ENCODE results near the gene GLYATL2.
A peak's percentile ranks its signal among the peaks of the same experiment; 100 is the strongest.

GLYATL2 gene

GRCh38 chr11:58844361-58845005, at the start of gene GLYATL2:
TSS of gene GLYATL2 (minus strand) at chr11:58844704. CDS start at chr11:58839612, 5,092 bp downstream.
- DNase-seq, result no peak

GRCh38 chr11:58893899-58894298, 49.4 kb upstream of the GLYATL2 start:
- no peak for DNase-seq

- DNase-seq, result no peak
Observed at GRCh38 chr11:58888579-58888978, 44.1 kb upstream of the GLYATL2 start.

- DNase-seq, result no peak
Observed at GRCh38 chr11:58887452-58887851, 42.9 kb upstream of the GLYATL2 start.

DNA sequence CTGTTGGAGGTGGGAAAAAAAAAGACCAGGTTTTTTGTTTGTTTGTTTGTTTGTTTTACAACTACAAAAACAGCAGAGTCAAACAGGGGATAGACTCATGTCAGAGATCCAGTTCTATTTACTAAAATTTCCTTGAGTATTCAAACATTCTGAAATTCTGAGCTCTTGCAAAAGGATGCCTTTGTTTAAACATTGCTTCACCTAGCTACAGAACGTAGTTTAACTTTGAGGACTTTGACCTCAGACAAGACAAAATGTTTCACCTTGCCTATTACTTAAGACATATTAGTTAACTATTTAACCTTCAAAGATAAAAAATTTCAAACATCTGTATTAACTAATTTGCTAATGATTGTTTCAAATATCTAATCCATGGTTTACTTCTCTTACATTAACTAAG, 36.1 kb upstream of the GLYATL2 start:
- DNase-seq, result no peak

GRCh38 chr11:58880166-58880565, 35.7 kb upstream of the GLYATL2 start:
- no peak for DNase-seq

- DNase-seq, result no peak
Observed at GRCh38 chr11:58867556-58867955, 23.1 kb upstream of the GLYATL2 start.

GRCh38 chr11:58866788-58867187, 22.3 kb upstream of the GLYATL2 start:
- no peak for DNase-seq

DNA sequence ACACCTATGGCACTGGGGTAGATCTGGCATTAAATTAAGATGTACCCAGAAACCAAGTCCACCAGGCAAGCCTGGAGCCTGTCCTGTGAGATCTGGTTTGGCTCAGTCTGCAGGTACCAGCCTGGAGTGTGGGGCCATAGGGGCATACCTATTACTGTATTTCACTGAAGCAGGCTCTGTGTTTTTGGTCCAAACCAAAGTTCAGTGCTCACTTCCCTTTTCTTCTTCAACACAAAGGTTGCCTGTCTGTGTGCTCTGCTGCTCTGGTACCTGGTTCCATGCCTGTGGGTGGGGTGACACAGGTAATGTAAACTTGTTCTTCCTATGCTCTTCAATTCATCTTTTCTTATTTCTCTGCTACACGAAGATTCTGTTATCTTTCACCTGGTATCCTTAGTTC, 19.8 kb upstream of the GLYATL2 start:
- DNase-seq, result no peak

DNA sequence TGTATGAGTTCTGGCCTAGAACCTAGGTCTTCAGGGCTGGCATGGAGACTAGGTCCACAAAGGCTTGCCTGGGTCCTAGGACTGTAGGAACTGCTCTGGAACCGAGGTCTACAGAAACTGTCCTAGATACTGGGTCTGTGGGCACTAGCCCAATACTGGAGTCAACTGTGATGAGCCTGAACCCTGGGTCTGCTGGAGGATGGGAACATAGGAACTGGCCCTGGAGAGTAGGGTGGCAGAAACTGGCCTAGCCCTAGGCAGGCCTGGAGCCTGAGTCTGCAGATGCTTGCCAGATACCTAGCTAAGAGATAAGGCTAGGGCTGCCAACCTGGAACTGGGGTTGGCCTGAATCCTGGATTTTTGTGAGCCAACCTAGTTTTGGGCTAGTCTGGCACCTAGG, 19.2 kb upstream of the GLYATL2 start:
- no peak for DNase-seq

DNA sequence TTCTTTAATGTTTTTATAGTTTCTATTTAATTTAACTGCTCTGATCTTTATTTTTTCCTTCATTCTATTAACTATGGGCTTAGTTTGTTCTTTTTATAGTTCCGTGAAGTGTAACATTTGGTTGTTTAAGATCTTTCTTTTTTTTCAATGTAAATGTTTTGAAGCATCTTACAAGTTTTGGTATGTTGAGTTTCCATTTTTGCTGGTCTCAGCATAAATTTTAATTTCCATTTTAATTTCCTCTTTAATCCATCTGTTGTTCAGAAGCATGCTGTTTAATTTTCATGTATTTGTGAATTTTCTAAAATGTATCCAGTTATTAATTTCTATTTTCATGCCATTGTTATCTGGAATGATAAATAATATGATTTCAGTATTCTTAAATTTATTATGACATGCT, 17.0 kb upstream of the GLYATL2 start:
- DNase-seq, result no peak

- DNase-seq, result no peak
Observed at GRCh38 chr11:58856806-58857205, 12.3 kb upstream of the GLYATL2 start.

- no peak for DNase-seq
Observed at GRCh38 chr11:58845386-58845785, 882 bp upstream of the GLYATL2 start.

DNA sequence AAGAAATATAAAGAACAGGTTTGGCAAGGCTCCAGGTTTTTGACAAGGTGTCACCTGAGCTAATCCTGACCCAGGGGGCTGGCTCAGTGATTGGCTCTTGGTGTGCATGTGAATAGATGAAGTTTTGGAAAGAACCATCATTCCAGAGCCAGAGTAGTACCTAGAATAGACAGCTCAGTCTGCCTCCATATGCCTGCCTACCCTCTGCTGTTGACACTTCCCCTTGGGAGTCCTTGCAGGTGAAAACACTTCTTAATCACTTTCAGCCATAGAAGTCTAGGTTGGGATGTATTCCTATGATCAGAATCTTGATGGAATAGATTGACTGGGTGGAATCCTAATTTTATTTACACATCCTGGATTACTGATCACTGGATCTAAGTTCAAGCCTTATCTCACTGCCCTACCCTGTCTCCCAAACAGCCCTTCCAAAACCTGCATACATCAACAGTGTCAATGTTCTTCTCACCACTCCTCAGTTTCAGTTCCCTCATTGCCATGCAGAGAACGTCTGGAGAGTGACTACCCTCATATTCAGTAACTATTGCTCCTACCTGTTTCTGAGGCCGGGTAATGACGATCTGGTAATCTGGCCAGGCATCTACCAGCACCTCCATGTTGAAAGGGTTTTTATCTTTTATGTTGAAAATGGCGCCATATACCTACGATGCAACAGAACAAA, 6.7 kb downstream of the GLYATL2 start:
- DNase-seq, result peak; percentile 55

DNA sequence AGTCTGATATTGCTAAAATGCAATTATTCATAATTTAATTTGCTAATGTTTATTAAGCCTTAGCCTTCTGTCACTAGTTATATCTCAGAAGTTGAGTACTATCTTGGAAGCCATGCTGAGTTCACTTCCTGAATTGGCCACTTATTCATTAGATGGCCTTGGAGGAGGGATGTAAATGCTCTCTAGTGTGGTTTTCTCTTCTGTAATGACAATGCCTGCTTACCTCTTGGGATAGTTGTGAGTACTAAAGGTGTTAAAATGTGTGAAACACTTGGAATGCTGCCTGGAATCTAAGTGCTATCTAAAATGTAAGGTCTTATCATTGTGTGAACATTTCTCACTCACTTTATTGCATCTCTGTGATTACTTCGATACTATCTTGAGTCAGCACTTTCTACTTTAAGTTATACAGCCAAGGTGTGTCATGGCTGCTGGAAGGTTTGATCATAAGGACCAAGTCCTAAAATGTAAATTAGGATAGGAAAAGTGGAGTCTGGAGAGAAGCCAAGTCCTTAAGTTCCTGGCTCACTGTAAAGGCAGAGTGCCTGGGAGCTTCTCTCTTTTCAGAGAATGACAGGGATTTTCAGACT, 12.4 kb downstream of the GLYATL2 start:
- no peak for DNase-seq

GRCh38 chr11:58830673-58831301, 13.7 kb downstream of the GLYATL2 start:
- DNase-seq, result no peak

GRCh38 chr11:58829786-58830185, 14.7 kb downstream of the GLYATL2 start:
- no peak for DNase-seq

DNA sequence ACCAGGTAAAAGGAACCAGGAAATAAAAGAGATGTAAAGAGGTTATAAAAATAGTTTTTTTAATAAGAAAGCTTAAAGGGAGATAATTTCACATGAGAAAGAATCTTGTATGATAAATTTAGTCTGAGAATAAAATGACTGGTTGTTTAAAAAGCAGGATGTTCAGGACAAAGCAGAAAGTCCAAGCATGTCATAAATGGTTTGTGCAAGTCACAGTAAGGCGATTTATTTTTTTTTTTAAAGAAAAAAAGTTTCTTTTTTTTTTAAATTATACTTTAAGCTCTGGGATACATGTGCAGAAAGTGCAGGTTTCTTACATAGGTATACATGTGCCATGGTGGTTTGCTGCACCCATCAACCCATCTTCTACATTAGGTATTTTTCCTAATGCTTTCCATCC, 30.8 kb downstream of the GLYATL2 start:
- DNase-seq, result no peak

DNA sequence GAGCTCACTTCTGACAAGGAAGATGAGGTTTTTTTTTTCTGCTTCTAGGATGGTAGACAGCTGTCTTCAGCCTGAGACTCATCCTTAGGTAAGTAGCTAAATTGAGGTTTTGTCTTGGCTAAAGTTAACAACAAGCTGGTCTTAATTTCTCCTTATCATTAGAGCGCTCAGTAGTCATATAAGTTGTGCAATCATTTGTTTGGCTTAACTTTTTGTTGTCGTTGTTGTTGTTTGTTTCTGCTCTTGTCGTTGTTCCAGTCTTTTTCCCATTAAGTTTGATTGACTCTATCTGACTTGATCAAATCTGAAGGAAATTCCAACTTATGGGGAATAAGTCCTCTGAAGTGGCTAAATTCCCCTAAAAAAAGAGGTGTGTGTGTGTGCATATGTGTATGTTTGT, 33.0 kb downstream of the GLYATL2 start:
- DNase-seq, result no peak

- DNase-seq, result no peak
Observed at GRCh38 chr11:58807343-58807742, 37.2 kb downstream of the GLYATL2 start.

- no peak for DNase-seq
Observed at GRCh38 chr11:58805065-58805464, 39.4 kb downstream of the GLYATL2 start.

DNA sequence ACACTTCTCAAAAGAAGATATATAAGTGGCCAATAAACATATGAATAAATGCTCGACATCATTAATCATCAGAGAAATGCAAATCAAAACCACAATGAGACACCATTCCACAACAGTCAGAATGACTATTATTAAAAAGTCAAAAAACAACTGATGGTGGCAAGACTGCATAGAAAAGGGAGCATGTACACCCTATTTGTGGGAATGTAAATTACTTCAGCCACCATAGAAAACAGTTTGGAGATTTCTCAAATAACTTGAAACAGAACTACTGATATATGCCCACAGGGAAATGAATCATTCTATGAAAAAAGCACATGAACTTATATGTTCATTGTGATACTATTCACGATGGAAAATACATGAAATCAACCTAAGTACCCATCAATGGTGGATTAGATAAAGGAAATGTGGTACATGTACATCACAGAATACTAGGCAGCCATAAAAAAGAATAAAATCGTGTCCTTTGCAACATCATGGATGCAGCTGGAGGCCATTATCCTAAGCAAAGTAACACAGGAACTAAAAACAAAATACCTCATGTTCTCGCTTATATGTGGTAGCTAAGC, 42.4 kb downstream of the GLYATL2 start:
- no peak for DNase-seq

GRCh38 chr11:58801302-58801701, 43.2 kb downstream of the GLYATL2 start:
- DNase-seq, result no peak

GRCh38 chr11:58796333-58796732, 48.2 kb downstream of the GLYATL2 start:
- no peak for DNase-seq

All from RPMI8226 (cell line).